Keratinocyte (primary cell): ENCODE data around the gene MCM5. TPM values are rescaled to one million over a fixed set of nuclear protein-coding genes. Genes with fewer than 3 reads are reported as not detected.

Source experiments
- DNase-seq: peaks from one replicate; pipeline ENCODE4 v3.0.0-alpha.2; 2011; ENCODE audit warnings: low read depth, missing footprints, low spot score
- FAIRE-seq: peaks from 2 replicates; lab custom pipeline; 2011; peaks lifted over from hg19 to GRCh38; lab: Jason Lieb, UNC
- H2AFZ ChIP-seq: 2 replicates; pipeline ENCODE4 v1.6.0; 2012; ENCODE audit warnings: low read length, control low read depth, inconsistent platforms; ENCODE audit not compliant: control insufficient read depth
- H3K27ac ChIP-seq: 2 replicates; pipeline ENCODE4 v1.5.1; 2011; ENCODE audit warnings: low read length; ENCODE audit not compliant: control insufficient read depth, insufficient read depth
- H3K27me3 ChIP-seq: 3 replicates; pipeline ENCODE4 v1.6.0; 2011; ENCODE audit warnings: low read length; ENCODE audit not compliant: control insufficient read depth, insufficient read depth; ENCODE audit errors: extremely low read depth
- H3K36me3 ChIP-seq, 2 experiments: 2 replicates in 1 of 2; 3 replicates in 1 of 2; pipeline ENCODE4 v1.5.1; 2011; ENCODE audit warnings: low read length in 2 of 2, mild to moderate bottlenecking in 1 of 2; ENCODE audit not compliant: control insufficient read depth in 2 of 2, insufficient read depth in 2 of 2; ENCODE audit errors: extremely low read depth in 1 of 2
- H3K4me1 ChIP-seq: 3 replicates; pipeline ENCODE4 v1.5.1; 2011; ENCODE audit warnings: low read length; ENCODE audit not compliant: control insufficient read depth, insufficient read depth; ENCODE audit errors: extremely low read depth
- H3K4me2 ChIP-seq: 3 replicates; pipeline ENCODE4 v1.6.0; 2011; ENCODE audit warnings: low read depth, low read length; ENCODE audit not compliant: control insufficient read depth, insufficient read depth; ENCODE audit errors: extremely low read depth
- H3K4me3 ChIP-seq, 3 experiments: fragments of 200-600 bp in 1 of 3; sonication (generic) in 1 of 3; 2 replicates in 2 of 3; 3 replicates in 1 of 3; pipeline ENCODE4 v1.5.1; 2011 to 2016; ENCODE audit warnings: low read length in 3 of 3, mild to moderate bottlenecking in 3 of 3, control low read depth in 2 of 3, inconsistent platforms in 1 of 3, low read depth in 1 of 3, mixed read lengths in 1 of 3, mixed run types in 1 of 3, moderate library complexity in 1 of 3; ENCODE audit not compliant: control insufficient read depth in 2 of 3, insufficient read depth in 2 of 3; ENCODE audit errors: extremely low read depth in 1 of 3
- H3K79me2 ChIP-seq: 2 replicates; pipeline ENCODE4 v1.6.0; 2012; ENCODE audit warnings: low read length; ENCODE audit not compliant: control insufficient read depth, insufficient read depth
- H3K9ac ChIP-seq: 3 replicates; pipeline ENCODE4 v1.6.0; 2011; ENCODE audit warnings: low read length; ENCODE audit not compliant: control insufficient read depth, insufficient read depth; ENCODE audit errors: extremely low read depth
- H3K9me1 ChIP-seq: 3 replicates; pipeline ENCODE4 v1.6.0; 2011; ENCODE audit warnings: low read length; ENCODE audit not compliant: control insufficient read depth, insufficient read depth; ENCODE audit errors: extremely low read depth
- H3K9me3 ChIP-seq: 2 replicates; pipeline ENCODE4 v1.5.1; 2012; ENCODE audit warnings: low read depth, low read length; ENCODE audit not compliant: control insufficient read depth
- H4K20me1 ChIP-seq: 3 replicates; pipeline ENCODE4 v1.6.0; 2011; ENCODE audit warnings: low read length; ENCODE audit not compliant: control insufficient read depth, insufficient read depth; ENCODE audit errors: extremely low read depth
- CTCF ChIP-seq, 3 experiments: IDR thresholded peaks in 1 of 3; conservative IDR thresholded peaks in 1 of 3; optimal IDR thresholded peaks in 1 of 3; 2 replicates in 2 of 3; 3 replicates in 1 of 3; pipeline versions ENCODE3 to v1.5.1; 2011; ENCODE audit warnings: low read length in 3 of 3, mild to moderate bottlenecking in 3 of 3, moderate library complexity in 2 of 3, control low read depth in 1 of 3, inconsistent platforms in 1 of 3; ENCODE audit not compliant: insufficient read depth in 2 of 3; ENCODE audit errors: extremely low read depth in 1 of 3
- EZH2 ChIP-seq: IDR thresholded peaks from one replicate; pipeline ENCODE4 v1.6.1; 2012; ENCODE audit warnings: inconsistent platforms, mild to moderate bottlenecking, low read length, moderate library complexity
- dilution Hi-C: fragments of 300-500 bp; cut with MboI; formaldehyde crosslinking; loops from one replicate; pipeline ENCODE4 v1.7.0; 2020; ENCODE audit warnings: low sequenced_read_pairs; ENCODE audit not compliant: extremely low pct_ligation_motif_present
- polyA plus RNA-seq, 5 experiments: library from polyadenylated mRNA; depleted of rRNA in 3 of 5; stranded (reverse) in 3 of 5; stranded (forward) in 1 of 5; unstranded in 1 of 5; fragments of >200 nt; gene quantifications; 1 replicate in 1 of 5; 2 replicates in 3 of 5; 3 replicates in 1 of 5; pipeline versions ENCODE4 v1.2.1 to v1.2.3, GENCODE V29; 2011 to 2012; ENCODE audit warnings: missing spikeins in 2 of 5, low read depth in 1 of 5, low replicate concordance in 1 of 5

The MCM5 gene
- polyA plus RNA-seq, 1 donor (not counting 4 experiments of a cell fraction or from before 2014, with no cell fraction given), result 24.4 TPM

GRCh38 chr22:35419756-35420155 is 19.8 kb downstream of the MCM5 start:
- no peak overlapping the region for H3K9ac ChIP-seq
- no peak for TF ChIP-seq EZH2
- TF ChIP-seq CTCF (optimal IDR thresholded peaks at IDR 0.05 in 1 of 3, IDR thresholded peaks at IDR 0.05 in 1 of 3, conservative IDR thresholded peaks at IDR 0.05 in 1 of 3; ENCODE audit: extremely low read depth in 1 of 3, insufficient read depth in 2 of 3, low read length in 3 of 3), result no peak
- no peaks in the 10 kb centered on the region for H4K20me1 ChIP-seq
- FAIRE-seq (no peak), DNase-seq (no peak)
- no peak overlapping the region for H3K4me3 ChIP-seq
- H2AFZ ChIP-seq, result no peak overlapping the region
- H3K4me1 ChIP-seq, result peaks cover 3% of the 10 kb centered on the region
- no peak overlapping the region for H3K4me2 ChIP-seq
- dilution Hi-C loops, result no loop called here
- no peak overlapping the region for H3K27ac ChIP-seq
- no peaks in the 10 kb centered on the region for H3K79me2 ChIP-seq
- no peaks in the 10 kb centered on the region for H3K9me3 ChIP-seq
- peaks cover 6% of the 10 kb centered on the region for H3K9me1 ChIP-seq
- no peaks in the 10 kb centered on the region for H3K27me3 ChIP-seq
- peaks cover 5 to 53% of the 10 kb centered on the region in 2 experiments for H3K36me3 ChIP-seq

DNA sequence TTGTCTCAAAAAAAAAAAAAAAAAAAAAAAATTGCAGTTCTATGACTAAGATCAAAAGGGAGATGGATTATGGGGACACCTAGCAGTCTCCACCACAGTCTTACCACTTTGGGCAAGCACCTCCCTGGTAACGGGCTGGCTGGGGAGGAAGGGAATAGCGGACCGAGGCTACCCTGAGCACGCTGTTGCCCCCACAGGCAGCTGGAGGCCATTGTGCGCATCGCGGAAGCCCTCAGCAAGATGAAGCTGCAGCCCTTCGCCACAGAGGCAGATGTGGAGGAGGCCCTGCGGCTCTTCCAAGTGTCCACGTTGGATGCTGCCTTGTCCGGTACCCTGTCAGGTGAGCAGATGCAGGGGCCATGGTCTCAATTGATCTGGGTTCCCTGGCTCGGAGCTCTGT is 21.2 kb downstream of the MCM5 start:
- no peak overlapping the region for H3K4me3 ChIP-seq
- TF ChIP-seq EZH2, result no peak
- TF ChIP-seq CTCF (optimal IDR thresholded peaks at IDR 0.05 in 1 of 3, IDR thresholded peaks at IDR 0.05 in 1 of 3, conservative IDR thresholded peaks at IDR 0.05 in 1 of 3; ENCODE audit: extremely low read depth in 1 of 3, insufficient read depth in 2 of 3, low read length in 3 of 3), result no peak
- peaks cover 2 to 43% of the 10 kb centered on the region in 2 experiments for H3K36me3 ChIP-seq
- H3K9me1 ChIP-seq, result peaks cover 6% of the 10 kb centered on the region
- peaks cover 3% of the 10 kb centered on the region for H3K4me1 ChIP-seq
- no peak overlapping the region for H3K9ac ChIP-seq
- no peak for FAIRE-seq
- H3K4me2 ChIP-seq, result no peak overlapping the region
- no peak overlapping the region for H2AFZ ChIP-seq
- H4K20me1 ChIP-seq, result no peaks in the 10 kb centered on the region
- no peaks in the 10 kb centered on the region for H3K27me3 ChIP-seq
- H3K79me2 ChIP-seq, result no peaks in the 10 kb centered on the region
- no peaks in the 10 kb centered on the region for H3K9me3 ChIP-seq
- dilution Hi-C loops, result no loop called here
- no peak for DNase-seq
- H3K27ac ChIP-seq, result no peak overlapping the region
